H9 (cell line): Measurements from ENCODE around the gene GALNT17. TPM values are rescaled to one million over a fixed set of nuclear protein-coding genes. Genes with fewer than 3 reads are reported as not detected.

Source experiments
- DNase-seq: peaks from one replicate; pipeline ENCODE4 v3.0.0-alpha.2; 2017
- H2AFZ ChIP-seq: one replicate; pipeline ENCODE4 v1.6.1; 2013; ENCODE audit warnings: mild to moderate bottlenecking, low read length, control low read depth, moderate library complexity
- H2AK5ac ChIP-seq: 2 replicates; pipeline ENCODE4 v1.6.1; 2013; ENCODE audit warnings: low read length, control low read depth, mixed read lengths; ENCODE audit not compliant: insufficient read length
- H2BK120ac ChIP-seq: one replicate; pipeline ENCODE4 v1.6.1; 2013; ENCODE audit warnings: low read depth, mild to moderate bottlenecking, low read length, control low read depth, inconsistent platforms; ENCODE audit not compliant: poor library complexity, severe bottlenecking
- H2BK12ac ChIP-seq: 2 replicates; pipeline ENCODE4 v1.6.1; 2013; ENCODE audit warnings: low read length, control low read depth, mixed read lengths, low read depth; ENCODE audit not compliant: insufficient read length
- H2BK15ac ChIP-seq: 2 replicates; pipeline ENCODE4 v1.6.1; 2013; ENCODE audit warnings: low read depth, low read length, control low read depth
- H2BK20ac ChIP-seq: one replicate; pipeline ENCODE4 v1.6.1; 2013; ENCODE audit warnings: low read depth, mild to moderate bottlenecking, low read length, control low read depth, inconsistent platforms; ENCODE audit not compliant: poor library complexity, severe bottlenecking
- H2BK5ac ChIP-seq: 2 replicates; pipeline ENCODE4 v1.6.1; 2013; ENCODE audit warnings: low read length, control low read depth, mixed read lengths; ENCODE audit not compliant: insufficient read length
- H3K14ac ChIP-seq: 2 replicates; pipeline ENCODE4 v1.6.1; 2013; ENCODE audit warnings: low read length, control low read depth; ENCODE audit not compliant: insufficient read depth
- H3K18ac ChIP-seq: 2 replicates; pipeline ENCODE4 v1.6.1; 2013; ENCODE audit warnings: low read depth, mild to moderate bottlenecking, mixed read lengths, low read length, control low read depth; ENCODE audit not compliant: insufficient read length
- H3K23ac ChIP-seq: 2 replicates; pipeline ENCODE4 v1.6.1; 2013; ENCODE audit warnings: low read length, control low read depth, mixed read lengths, low read depth; ENCODE audit not compliant: insufficient read length
- H3K23me2 ChIP-seq: 2 replicates; pipeline ENCODE4 v1.6.1; 2013; ENCODE audit warnings: low read depth, mild to moderate bottlenecking, mixed read lengths, low read length, control low read depth; ENCODE audit not compliant: insufficient read length, poor library complexity, severe bottlenecking
- H3K27ac ChIP-seq: 2 replicates; pipeline ENCODE4 v1.5.1; 2013; ENCODE audit warnings: low read length, control low read depth, mixed read lengths, low read depth; ENCODE audit not compliant: insufficient read length
- H3K27me3 ChIP-seq: 2 replicates; pipeline ENCODE4 v1.6.1; 2013; ENCODE audit warnings: low read length, control low read depth, inconsistent platforms; ENCODE audit not compliant: insufficient read depth
- H3K4ac ChIP-seq: 2 replicates; pipeline ENCODE4 v1.6.1; 2013; ENCODE audit warnings: low read depth, mild to moderate bottlenecking, control low read depth, inconsistent platforms, low read length, moderate library complexity
- H3K4me1 ChIP-seq: 2 replicates; pipeline ENCODE4 v1.6.1; 2013; ENCODE audit warnings: low read length, control low read depth, inconsistent platforms; ENCODE audit not compliant: insufficient read depth
- H3K4me2 ChIP-seq: 2 replicates; pipeline ENCODE4 v1.6.1; 2013; ENCODE audit warnings: low read length, control low read depth, mixed read lengths; ENCODE audit not compliant: insufficient read length, insufficient read depth
- H3K56ac ChIP-seq: 2 replicates; pipeline ENCODE4 v1.6.1; 2013; ENCODE audit warnings: low read depth, mild to moderate bottlenecking, mixed read lengths, low read length, control low read depth; ENCODE audit not compliant: insufficient read length
- H3K79me1 ChIP-seq: 2 replicates; pipeline ENCODE4 v1.6.1; 2013; ENCODE audit warnings: low read depth, mild to moderate bottlenecking, moderate library complexity, low read length, control low read depth, inconsistent platforms; ENCODE audit not compliant: insufficient read depth, poor library complexity, severe bottlenecking
- H3K79me2 ChIP-seq: 2 replicates; pipeline ENCODE4 v1.6.1; 2013; ENCODE audit warnings: low read length, control low read depth, inconsistent platforms; ENCODE audit not compliant: insufficient read depth
- H3K9ac ChIP-seq: 2 replicates; pipeline ENCODE4 v1.6.1; 2013; ENCODE audit warnings: low read length, control low read depth, mixed read lengths; ENCODE audit not compliant: insufficient read length; ENCODE audit errors: extremely low read depth
- H3K9me3 ChIP-seq: one replicate; pipeline ENCODE4 v1.6.1; 2013; ENCODE audit warnings: low read depth, low read length, inconsistent platforms; ENCODE audit not compliant: control insufficient read depth
- H3T11ph ChIP-seq: one replicate; pipeline ENCODE4 v1.6.1; 2013; ENCODE audit warnings: mild to moderate bottlenecking, low read length, control low read depth, inconsistent platforms
- H4K20me1 ChIP-seq: one replicate; pipeline ENCODE4 v1.6.1; 2013; ENCODE audit not compliant: control insufficient read depth, insufficient read length, insufficient read depth
- H4K5ac ChIP-seq: 2 replicates; pipeline ENCODE4 v1.6.1; 2013; ENCODE audit warnings: low read depth, mild to moderate bottlenecking, mixed read lengths, low read length, control low read depth; ENCODE audit not compliant: insufficient read length
- H4K8ac ChIP-seq: replicated peaks from 2 replicates; pipeline ENCODE4 v1.6.1; 2013; ENCODE audit warnings: low read length, control low read depth, mixed read lengths, low read depth; ENCODE audit not compliant: insufficient read length
- H4K91ac ChIP-seq: 2 replicates; pipeline ENCODE4 v1.6.1; 2013; ENCODE audit warnings: low read depth, mild to moderate bottlenecking, moderate library complexity, mixed read lengths, low read length, control low read depth; ENCODE audit not compliant: insufficient read length
- H3K27ac Mint-ChIP-seq, 3 experiments: 2 replicates in 2 of 3; 3 replicates in 1 of 3; pipeline ENCODE4 v1.8.0; 2020 to 2021; ENCODE audit warnings: mixed read lengths in 3 of 3, mild to moderate bottlenecking in 1 of 3, moderate library complexity in 1 of 3
- H3K27me3 Mint-ChIP-seq: 2 replicates; pipeline ENCODE4 v1.8.0; 2021; ENCODE audit warnings: low read depth, mild to moderate bottlenecking, moderate library complexity, mixed read lengths
- H3K36me3 Mint-ChIP-seq, 3 experiments: 2 replicates in 2 of 3; 3 replicates in 1 of 3; pipeline ENCODE4 v1.8.0; 2020 to 2021; ENCODE audit warnings: low read depth in 3 of 3, mixed read lengths in 3 of 3; ENCODE audit not compliant: insufficient read depth in 1 of 3
- H3K4me1 Mint-ChIP-seq, 2 experiments: 2 replicates each; pipeline ENCODE4 v1.8.0; 2020; ENCODE audit warnings: mixed read lengths in 2 of 2
- H3K4me3 Mint-ChIP-seq, 2 experiments: 2 replicates in 1 of 2; 3 replicates in 1 of 2; pipeline ENCODE4 v1.8.0; 2020 to 2021; ENCODE audit warnings: mild to moderate bottlenecking in 2 of 2, mixed read lengths in 2 of 2, moderate library complexity in 1 of 2
- H3K9me3 Mint-ChIP-seq, 2 experiments: 2 replicates in 1 of 2; 3 replicates in 1 of 2; pipeline ENCODE4 v1.8.0; 2020; ENCODE audit warnings: mild to moderate bottlenecking in 2 of 2, mixed read lengths in 2 of 2, moderate library complexity in 1 of 2
- WGBS: extraction: QIAGEN DNeasy Blood & Tissue Kit; methylation state at CpG from one replicate; pipeline ENCODE4 v1.1.7; 2013; ENCODE audit warnings: missing lambda C conversion rate, low lambda C conversion rate, mixed read lengths; ENCODE audit not compliant: insufficient read length; ENCODE audit errors: extremely low coverage; 5-methylcytosine and 5-hydroxymethylcytosine counted together
- total RNA-seq: library from RNA; stranded (reverse); gene quantifications from 2 replicates; pipeline ENCODE4 v1.2.1, GENCODE V29; 2021
- TF ChIP-seq, protein P1 (sequence below): fragments of 200-600 bp; sonication (generic); conservative IDR thresholded peaks from 3 replicates; pipeline ENCODE4 v1.8.0; 2021; ENCODE audit warnings: antibody characterized with exemption, mild to moderate bottlenecking

The GALNT17 gene
- total RNA-seq, 1 experiment from 2014 or later = 43.2 TPM

DNA sequence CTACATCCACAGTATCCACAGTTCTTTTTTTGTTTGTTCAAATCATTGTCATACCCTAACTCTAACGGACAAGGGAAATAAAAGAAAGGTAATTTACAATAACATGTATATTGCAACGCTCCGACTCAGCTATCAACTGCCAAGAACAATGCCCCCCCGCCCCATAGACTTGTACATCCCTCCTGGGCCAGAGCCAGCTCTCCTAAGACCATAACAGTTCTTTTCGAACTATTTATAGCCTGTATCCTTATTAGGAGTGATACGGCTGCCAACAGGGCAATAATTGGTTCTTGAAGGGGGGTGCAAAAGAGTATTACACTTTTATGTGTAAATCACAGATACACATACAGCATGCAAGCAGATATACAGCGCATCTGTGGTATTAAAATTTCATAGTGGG lies 495.7 kb downstream of the GALNT17 start:
- no peak overlapping the region for H2AK5ac ChIP-seq
- Mint-ChIP-seq H3K36me3 (peaks cover 8 to 13% (median 10%) of the 10 kb centered on the region in 3 experiments; a peak in 6 of 7 replicates), H3K4me1 (peaks cover 9 to 11% of the 10 kb centered on the region in 2 experiments), H3K27me3 (no peaks in the 10 kb centered on the region), H3K27ac (no peak overlapping the region), H3K4me3 (no peak overlapping the region), H3K9me3 (no peaks in the 10 kb centered on the region)
- H2AFZ ChIP-seq = no peak overlapping the region
- H3T11ph ChIP-seq = no peak overlapping the region
- H3K4me2 ChIP-seq = no peak overlapping the region
- no peaks in the 10 kb centered on the region for H4K20me1 ChIP-seq
- DNase-seq = no peak
- no peak overlapping the region for H3K56ac ChIP-seq
- no peak overlapping the region for H4K5ac ChIP-seq
- no peak overlapping the region for H3K27ac ChIP-seq
- no CpG with 5 or more reads among the region's 7 CpGs for WGBS
- no peak overlapping the region for H3K4ac ChIP-seq
- H2BK15ac ChIP-seq = no peak overlapping the region
- no peak overlapping the region for H3K9ac ChIP-seq
- no peak overlapping the region for H2BK120ac ChIP-seq
- no peaks in the 10 kb centered on the region for H3K23me2 ChIP-seq
- no peak overlapping the region for H4K91ac ChIP-seq
- H4K8ac ChIP-seq = no peak overlapping the region
- TF ChIP-seq, protein P1, sequence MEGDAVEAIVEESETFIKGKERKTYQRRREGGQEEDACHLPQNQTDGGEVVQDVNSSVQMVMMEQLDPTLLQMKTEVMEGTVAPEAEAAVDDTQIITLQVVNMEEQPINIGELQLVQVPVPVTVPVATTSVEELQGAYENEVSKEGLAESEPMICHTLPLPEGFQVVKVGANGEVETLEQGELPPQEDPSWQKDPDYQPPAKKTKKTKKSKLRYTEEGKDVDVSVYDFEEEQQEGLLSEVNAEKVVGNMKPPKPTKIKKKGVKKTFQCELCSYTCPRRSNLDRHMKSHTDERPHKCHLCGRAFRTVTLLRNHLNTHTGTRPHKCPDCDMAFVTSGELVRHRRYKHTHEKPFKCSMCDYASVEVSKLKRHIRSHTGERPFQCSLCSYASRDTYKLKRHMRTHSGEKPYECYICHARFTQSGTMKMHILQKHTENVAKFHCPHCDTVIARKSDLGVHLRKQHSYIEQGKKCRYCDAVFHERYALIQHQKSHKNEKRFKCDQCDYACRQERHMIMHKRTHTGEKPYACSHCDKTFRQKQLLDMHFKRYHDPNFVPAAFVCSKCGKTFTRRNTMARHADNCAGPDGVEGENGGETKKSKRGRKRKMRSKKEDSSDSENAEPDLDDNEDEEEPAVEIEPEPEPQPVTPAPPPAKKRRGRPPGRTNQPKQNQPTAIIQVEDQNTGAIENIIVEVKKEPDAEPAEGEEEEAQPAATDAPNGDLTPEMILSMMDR = no peak
- no peak overlapping the region for H2BK5ac ChIP-seq
- H3K18ac ChIP-seq = no peak overlapping the region
- H3K9me3 ChIP-seq = no peaks in the 10 kb centered on the region
- no peaks in the 10 kb centered on the region for H3K79me2 ChIP-seq
- H3K79me1 ChIP-seq = no peaks in the 10 kb centered on the region
- no peak overlapping the region for H2BK20ac ChIP-seq
- no peak overlapping the region for H2BK12ac ChIP-seq
- H3K27me3 ChIP-seq = no peaks in the 10 kb centered on the region
- H3K4me1 ChIP-seq = no peaks in the 10 kb centered on the region
- H3K14ac ChIP-seq = no peak overlapping the region
- no peak overlapping the region for H3K23ac ChIP-seq
